Activated gamma-delta T cell treated with Interleukin-2 at 50 U/mL for 16 hours (primary cell): ENCODE results near the gene TBC1D16.

ENCODE experiments used
- DNase-seq: peaks from one replicate; pipeline ENCODE4 v3.0.0-alpha.2; 2020

Gene TBC1D16

DNA sequence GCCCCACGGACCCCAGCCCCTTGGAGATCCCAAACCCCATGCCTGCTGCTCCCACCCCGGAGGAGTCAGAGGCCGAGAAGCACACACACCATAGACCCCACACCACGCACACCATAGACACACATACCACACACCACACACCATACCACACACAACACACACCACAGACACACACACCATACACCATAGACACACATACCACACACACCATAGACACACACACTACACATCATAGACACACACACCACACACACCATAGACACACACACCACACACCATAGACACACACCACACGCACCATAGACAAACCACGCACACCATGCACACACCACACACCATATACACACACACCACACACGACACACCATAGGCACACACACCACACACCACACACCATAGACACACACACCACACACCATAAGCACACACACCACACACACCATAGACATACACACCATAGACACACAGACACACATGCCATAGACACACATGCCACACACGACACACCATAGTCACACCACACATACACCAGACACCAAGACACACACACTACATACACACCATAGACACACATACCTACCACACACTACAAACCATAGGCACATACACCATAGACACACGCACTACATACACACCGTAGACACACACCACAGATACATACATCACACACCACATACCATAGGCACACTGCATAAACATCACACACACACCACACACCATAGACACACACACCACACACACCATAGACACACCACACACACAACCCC lies 11.3 kb downstream of the TBC1D16 start:
- DNase-seq: no peak

DNA sequence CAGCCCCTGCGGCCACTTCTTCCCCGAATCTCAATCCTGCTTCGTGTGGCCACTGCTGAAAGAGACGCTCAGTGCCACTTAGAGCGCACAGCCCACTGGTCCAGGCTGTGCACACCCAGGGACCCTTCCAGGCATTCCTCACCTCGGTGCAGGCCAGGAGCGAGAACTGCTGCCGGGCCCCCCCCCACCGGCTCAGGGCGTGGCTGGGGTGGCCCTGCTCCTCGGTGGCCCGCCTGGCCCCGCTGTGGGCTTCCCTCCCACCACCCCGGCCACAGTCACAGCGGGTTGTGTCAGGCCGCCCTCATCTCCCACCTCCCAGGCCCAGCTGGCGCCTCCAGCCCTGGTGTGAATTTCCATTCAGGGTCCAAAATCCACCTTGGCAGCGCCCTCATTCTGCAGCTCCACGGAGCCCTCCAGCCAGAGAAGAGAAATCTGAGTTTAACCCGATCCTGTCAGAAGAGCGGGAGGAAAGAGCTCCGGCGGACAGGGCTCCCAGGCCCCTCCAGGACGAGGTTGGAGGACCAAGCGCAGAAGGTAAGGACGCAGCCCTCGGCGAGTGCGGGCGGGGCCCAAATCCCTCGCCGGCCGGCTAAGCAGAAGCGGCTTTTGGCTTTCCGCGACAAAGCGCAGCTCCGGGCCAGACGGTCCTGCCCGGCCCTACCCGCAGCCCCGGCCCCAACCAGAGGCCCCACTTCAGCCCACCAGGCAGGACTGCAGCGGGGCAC lies 12.0 kb downstream of the TBC1D16 start:
- DNase-seq: no peak

DNA sequence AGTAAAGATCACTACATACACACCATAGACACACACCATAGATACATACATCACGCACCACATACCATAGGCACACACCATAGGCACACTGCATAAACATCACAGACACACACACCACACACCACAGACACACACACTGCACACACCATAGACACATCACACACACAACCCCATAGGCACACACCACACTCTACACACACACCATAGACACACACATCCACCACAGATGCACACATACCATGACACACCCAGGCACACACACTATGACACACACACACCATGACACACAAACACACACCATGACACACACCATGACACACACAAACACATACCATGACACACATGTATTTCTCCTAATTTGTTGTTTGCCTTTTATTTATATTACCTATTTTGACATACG lies 14.1 kb downstream of the TBC1D16 start:
- DNase-seq: no peak

DNA sequence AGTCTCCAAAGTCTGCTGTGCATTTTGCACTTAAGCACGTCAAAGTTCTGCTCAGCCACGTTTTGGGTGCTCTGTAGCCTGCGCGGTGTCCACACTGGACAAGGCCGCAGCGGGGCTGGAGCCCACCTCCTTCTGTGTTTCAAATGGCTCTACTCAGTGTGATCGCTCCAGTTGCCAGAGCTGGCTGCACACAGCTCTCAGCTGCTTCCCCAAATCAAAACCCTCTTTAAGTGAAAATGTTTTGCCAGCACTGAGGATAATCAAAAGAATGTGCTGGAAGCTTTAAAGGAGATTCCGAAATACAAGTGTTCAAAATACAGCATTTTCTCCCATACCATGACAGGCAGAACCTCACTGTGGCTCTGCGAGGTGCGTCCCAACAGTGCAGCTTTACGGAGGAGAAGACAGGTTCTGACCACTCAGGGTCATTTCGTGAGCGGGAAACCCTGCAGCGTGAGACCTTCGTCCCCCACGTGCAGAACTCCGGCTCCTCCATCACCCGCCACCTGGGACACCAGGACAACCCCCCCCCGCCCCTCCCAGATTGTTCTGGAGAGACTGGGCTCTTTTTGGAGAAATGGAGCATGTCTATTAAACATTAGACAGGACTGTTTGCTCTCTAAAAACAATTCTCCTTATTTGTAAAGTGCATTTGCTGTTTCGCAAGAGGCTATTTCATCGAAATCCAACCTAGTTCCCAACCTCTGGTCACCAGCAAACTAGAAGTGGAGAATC lies 16.6 kb downstream of the TBC1D16 start:
- no peak for DNase-seq

DNA sequence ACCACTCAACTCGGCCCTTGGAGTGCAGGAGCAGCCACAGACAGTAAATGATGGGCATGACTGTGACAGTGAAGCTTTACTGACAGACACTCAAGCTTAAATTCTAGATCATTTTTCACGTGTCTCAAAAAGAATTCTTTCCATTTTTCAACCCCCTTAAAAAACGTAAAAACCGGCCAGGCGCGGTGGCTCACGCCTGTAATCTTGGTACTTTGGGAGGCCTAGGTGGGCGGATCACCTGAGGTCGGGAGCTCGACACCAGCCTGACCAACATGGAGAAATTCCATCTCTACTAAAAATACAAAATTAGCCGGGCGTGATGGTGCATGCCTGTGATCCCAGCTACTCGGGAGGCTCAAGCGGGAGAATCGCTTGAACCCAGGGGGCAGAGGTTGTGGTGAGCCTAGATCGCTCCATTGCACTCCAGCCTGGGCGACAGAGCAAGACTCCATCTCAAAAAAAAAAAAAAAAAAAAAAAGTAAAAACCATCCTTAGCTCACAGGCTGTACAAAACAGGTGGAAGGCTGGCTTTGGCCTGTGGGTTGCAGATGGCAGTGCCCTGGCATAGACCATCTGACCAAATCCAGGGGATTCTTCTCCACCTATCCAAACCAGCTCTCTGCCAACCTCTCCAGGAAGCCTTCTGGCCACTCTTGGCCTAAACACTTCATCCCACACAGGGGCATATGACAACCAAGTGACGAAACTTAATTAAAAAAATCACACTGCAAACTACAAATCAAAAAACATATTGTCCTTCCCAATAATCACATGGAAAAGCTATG lies 18.3 kb downstream of the TBC1D16 start:
- DNase-seq: no peak

DNA sequence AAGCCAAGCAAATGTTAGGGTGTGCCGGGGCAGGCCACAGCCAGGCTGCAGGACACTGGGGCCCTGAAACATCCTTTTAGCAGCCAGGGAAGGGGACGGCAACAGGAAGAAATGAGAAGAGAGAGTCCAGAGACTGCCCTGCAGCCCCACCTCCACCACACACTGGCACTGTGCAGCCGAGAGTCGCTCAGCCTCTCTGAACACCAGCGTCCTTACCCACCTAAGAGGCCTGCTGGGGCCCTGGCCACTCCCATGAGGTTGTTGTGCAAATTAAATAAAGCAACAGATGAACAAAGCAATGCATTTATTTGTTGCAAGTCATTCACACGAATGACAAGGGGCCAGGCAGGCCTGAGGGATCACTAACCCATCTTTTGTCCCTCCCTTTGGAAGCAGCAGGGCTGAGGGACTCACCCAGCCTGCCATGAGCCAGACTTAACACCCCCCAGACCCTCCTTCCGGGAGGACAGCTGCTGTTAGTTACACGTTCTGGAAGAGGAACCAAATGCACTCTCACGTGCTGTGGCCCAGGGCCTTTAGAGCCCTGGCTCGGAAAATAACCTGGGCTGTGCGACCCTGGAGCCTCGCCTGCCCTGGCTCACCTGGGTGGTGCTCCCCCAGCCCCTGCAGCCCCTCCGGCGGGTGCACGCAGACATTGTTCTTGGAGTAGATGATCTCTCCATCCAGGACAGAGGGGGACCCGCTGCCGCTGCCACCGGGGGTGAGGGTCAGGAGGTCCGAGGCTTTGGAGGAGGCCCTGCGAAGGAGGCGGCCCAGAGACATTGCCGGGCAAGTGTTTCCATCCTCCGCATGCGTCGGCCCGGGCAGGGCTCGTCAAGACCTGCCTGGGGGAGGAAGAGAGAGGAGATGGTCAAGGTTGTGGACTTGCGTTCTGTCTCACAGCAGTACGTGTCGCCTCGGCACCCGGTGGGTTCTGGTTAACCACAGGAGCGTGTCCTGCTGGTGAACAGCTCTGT lies 22.6 kb downstream of the TBC1D16 start:
- no peak for DNase-seq

DNA sequence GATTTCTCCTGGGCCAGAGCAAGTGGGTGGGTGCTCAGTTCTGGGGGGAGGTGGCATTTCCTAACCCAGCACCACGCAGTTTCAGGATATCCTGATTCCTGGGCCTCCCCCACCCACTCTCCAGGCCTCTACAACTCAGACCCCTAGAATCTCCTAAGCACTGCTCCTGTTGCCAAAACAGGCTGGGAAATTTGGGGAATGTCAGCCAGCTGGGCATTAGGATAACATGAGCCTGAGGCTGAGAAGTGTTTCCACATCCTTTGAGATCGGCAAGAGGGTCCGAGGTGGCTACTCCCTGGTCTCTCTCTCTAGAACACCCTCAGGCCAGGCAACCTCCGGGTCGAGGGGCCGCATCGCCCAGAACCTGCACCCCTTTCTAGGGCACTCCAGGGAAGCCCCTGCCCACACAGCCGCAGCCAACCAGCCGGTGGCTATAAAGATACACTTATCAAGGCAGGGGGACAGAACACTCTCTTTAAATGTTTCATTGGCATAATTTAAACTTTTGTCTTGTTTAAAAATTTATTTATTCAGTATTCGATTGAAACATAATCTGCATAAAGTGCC lies 23.6 kb downstream of the TBC1D16 start:
- no peak for DNase-seq

DNA sequence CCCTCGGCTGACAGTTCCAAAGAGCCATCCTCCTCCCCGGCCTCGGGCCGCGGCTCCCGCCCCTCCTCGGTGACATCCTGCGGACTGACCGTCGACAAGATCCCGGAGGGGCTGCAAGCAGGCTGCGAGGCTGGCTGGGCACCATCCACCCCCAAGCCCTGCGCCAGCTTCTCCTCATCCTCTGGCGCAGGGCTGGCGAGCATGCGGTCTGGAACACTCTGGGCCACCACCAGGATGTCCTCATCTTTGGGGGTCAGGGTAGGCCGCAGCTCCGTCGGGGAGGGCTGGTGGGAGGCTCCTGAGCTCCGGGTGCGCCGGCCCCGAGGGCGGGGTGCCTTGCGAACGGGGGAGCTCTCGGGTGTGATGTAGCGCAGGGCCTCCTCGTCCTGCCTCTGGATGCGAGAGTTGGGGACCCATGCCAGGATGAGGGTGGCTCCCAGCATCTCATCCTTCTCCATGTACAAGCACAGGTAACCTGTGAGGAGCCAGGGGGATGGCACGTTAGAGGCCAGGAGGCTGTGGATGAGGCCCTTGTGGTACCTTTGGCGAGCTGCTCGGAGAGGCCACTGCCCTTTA lies 25.3 kb downstream of the TBC1D16 start:
- DNase-seq: no peak

DNA sequence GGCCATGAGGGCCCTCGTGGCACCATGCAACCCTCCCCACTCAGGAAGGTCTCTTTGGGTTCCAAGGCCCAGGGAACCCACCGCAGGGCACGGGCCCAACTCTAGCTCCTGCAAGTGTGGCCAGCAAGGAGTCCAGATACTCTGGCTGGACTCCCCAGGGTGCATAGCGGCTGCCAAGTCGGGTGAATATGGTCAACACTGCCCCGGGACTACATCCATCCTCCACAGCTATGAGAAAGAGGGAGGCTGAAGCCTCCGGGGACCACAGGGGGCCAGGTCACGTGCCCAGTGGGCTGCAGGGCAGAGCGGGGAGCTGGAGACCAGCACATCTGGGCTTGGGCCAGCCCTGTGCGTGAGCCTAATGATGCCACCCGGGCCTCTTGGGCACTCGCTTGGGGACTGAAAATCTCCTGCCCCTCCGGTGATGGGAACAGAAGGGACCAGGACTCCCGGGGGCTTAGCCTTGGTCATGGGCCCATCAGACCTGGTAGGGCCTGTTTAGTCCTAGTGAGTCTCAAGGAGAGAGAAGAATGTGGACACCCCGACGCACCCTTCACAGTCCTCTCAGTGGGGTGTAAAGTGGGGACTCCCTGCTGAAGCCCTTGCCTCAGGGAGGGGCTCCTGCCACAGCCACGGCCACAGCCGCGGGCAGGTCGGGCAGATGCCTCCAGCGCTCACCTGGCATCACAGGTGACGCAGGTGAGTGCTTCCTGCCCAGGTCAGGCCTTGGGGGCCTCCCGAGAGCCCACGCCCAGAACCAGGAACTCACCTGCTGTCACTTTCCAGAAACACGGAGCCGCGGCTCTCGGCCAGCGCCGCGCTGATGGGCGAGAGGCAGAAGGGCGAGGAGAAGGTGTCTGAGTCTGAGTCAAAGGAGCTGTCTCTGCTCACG lies 26.0 kb downstream of the TBC1D16 start:
- no peak for DNase-seq

DNA sequence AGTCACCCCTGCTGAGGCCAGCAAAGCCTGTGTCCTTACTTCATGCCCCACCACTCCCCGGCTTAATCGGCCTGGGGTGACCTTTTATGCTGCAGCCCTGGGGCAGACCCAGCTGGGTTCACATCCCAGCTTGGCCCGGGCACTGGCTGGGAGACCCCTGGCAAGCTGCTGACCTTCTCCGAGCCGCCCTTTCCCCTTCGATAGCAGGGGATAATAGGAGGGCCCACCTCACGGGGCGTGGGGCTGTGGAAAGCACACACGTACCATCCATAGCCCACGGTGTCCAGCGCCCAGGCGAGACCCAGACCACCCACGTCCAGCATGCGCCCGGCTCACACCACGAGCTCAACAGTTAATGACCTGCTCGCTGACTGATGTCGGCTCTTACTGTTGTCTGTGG lies 26.8 kb downstream of the TBC1D16 start:
- no peak for DNase-seq

DNA sequence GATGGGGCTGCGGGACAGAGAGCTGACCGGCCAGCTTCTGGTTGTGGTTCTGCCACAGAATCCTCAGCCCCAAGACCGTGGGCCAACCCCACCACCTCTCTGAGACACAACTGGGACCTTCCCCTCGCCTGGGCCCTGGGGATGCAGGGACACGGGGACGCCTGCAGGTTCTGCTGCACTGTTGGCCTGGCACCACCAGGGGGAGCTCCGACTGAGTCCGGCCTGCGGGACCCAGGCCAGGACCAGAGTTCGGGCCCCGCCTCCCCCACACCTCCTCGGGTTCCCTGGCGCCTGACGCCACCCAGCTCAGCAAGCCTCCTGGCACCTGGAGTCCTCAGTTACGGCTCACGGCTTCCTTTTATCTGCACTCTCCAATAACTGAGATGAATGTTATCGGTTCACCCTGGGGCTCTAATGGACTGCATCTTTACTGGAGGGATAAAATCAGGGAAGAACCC lies 27.3 kb downstream of the TBC1D16 start:
- DNase-seq: peak; percentile 69

DNA sequence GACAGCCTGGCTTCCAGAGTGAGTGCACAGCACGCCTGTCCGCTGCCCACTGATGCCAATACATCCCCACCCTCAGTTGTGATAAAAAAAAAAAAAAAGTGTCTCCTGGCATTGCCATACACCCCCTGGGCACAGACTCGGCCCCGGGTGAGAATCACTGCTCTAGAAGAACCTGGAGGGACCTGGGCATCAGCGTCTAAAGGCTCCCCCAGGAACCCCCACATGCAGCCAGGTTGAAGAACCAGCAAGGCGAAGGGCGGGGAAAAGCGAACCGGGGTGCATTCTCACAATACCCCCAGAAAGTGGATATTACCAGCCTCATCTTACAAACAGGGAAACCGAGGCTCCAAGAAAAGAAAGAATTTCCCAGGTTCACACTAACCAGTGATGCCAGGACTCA lies 27.7 kb downstream of the TBC1D16 start:
- no peak for DNase-seq

DNA sequence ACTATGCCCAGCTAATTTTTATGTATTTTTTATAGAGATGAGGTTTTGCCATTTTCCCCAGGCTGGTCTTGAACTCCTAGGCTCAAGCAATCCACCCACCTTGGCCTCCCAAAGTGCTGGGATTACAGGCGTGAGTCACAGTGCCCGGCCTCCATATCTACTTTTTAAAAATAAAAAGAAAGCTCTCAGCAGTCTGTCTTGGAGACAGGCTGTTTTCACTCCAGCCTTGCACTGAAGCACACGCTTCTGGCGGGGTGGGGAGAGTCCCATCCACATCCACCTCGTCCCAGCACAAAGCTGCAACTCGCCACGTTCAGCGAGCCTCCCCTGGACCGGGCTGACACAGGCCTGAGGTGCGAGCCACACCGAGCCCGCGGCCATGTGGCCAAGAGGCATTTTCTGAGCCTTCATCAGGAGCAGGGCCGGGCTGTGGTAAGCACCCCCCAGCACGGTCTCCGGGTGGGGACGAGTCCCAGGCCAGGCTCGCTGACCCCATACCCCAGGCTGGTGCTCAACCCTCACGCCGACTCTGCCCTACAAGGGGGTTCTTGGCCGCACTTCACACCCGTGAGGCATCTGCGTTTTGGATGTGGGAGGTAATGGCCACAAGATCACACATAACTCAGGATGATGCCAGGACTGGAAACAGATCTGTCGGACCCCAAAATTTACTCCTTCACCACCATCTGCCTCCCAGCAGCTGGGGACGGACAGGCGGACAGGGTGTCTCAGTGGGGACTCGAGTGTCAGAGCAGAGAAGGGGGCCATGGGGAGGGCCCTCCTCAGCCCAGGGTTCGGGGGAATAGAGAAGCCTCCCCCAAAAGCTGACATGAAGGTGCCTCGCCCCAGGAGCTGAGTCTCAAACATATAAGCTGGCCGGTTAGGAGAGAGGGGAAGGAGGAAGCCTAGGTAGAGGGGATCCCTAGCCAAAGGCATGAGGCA lies 28.6 kb downstream of the TBC1D16 start:
- DNase-seq: no peak

DNA sequence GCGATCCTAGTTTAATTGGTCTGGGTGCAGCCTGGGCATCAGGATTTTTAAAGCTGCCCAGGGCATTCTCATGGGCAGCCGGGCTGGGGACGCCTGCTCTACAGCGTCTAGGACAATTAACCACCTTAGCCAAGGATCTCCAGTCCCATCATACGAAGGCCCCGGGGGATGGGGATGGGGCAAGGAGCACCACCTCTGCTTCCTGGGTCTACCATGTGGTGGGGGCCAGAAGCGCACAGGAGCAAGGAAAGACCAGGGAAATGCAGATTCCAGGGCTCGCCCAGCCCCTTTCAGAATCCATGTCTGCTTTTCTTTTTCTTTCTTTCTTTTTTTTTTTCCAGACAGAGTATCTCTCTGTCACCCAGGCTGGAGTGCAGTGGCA lies 29.3 kb downstream of the TBC1D16 start:
- DNase-seq: no peak

DNA sequence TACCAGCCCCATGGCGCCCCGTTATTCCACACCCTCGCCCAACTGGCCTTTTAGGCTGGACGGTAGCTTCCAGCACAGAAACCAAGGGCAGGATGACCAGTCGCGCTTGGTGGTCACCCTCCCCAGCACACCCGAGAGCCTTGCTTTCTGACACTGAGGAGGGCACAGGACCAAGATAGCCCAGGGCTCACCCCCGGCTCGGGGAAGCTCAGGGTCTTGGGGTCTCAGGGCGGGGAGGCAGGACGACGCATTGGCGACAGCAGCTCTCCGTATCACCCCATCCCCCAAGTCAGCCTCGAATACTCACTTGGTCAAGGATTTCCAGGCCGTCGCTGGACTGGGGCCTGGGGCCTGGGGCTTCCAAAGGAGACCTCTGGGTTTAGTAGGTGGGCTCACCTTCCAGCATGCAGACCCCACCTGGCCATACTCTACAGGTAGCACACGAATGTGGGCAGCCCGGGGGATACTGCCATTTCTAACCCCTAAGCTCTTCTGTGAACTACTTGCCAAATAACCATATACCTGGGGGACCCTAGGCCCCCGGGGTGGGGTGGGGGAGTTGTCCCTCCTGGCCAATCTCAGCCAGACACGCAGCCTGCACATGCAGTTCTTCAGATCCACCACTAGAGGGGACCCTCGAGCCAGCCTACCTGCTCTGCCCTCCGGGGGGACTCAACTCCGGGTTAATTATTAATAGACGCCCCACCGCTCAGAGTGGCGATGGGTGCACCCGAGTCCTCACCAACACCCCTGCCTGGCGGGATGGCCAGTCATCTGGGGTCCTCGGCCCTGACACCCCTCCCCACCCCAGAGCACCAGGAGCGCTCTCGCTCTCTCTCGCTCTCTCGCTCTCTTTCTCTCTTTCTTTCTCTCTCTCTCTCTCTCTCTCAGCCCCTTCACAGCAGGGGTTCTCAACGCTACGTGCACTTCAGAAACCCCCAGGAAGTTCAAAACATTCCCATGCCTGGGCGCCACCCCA lies 30.0 kb downstream of the TBC1D16 start:
- peak; percentile 58 for DNase-seq

DNA sequence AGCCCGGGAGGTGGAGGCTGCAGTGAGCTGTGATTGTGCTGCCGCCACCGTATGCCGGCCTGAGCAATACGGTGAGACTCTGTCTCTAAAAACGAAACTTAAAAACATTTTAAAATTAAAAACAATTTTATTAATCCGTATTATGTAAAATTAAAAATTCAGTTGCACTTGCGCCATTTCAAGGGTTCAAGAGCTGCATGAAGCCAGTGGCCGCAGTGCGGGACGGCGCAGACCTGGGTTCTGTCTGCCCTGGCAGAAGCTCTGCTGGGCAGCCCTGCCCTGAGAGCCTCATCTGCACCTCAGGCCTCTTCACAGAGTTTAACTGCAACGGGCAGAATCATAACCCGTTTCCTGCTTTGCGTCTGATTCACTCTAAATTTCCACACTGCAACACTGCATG lies 31.7 kb downstream of the TBC1D16 start:
- no peak for DNase-seq

DNA sequence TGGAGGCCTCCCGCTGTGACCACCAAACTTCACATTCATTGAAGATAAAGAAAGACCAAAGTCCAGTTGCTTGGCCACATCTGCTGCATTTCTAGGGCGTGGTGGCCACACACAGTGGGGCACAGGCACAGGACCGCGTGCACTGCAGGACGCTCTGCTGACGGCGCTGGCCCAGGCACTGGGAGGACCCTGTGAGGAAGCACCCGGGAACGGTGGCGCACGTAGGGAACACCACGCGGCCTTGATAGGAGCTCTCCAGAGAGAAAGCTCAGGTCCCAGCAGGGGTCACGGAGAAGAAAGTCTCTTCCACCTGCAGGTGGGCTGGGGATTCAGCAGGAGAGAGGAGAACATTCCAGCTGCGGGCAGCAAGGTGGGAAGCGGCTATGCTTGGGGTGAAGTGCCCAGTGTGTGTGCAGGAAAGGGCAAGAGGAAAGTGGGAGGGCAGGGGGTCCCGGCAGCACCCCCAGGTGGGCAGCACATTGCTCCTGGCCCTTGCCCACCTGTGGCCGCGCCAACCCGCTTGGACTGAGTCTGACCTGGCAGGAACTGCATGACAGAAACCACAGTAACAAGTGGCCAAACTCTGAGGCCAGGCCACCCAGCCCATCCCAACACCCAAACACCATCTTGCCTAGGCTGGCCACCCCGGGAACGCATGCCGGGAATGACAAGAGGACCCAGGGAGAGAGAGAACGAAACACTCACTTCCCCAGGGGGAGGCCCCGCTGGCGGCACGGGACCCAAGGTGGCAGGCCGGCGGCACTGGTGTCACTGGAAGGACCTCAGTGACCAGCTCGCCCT lies 32.8 kb downstream of the TBC1D16 start:
- no peak for DNase-seq
